ENCODE data around the gene SRMS. TPM values are rescaled to one million over a fixed set of nuclear protein-coding genes. Genes with fewer than 3 reads are reported as not detected.

Gene SRMS
- total and polyA plus RNA-seq, 4 donors: not detected

- no peaks in the 10 kb centered on the region for H3K9me3 ChIP-seq (ENCODE audit: control insufficient read depth in 4 of 4, low read length in 3 of 4)
- H3K9ac ChIP-seq (ENCODE audit: low read depth in 1 of 2, low read length in 2 of 2): no peak overlapping the region
- no peak for TF ChIP-seq SP1 (IDR thresholded peaks at IDR 0.05)
- no peak for TF ChIP-seq EGR1 (IDR thresholded peaks at IDR 0.05; ENCODE audit: low read depth in 2 of 2)
- peak; percentile 72 for TF ChIP-seq CTCF (IDR thresholded peaks at IDR 0.05; ENCODE audit: low read depth, low read length, missing input control)
- peak; percentile 69 to 77 for TF ChIP-seq RAD21 (IDR thresholded peaks at IDR 0.05)
- H3K27me3 ChIP-seq (ENCODE audit: control insufficient read depth in 4 of 4, insufficient read depth in 4 of 4, low read length in 3 of 4): peaks cover 0 to 9% (median under 1%) of the 10 kb centered on the region in 4 donors
- no peaks in the 10 kb centered on the region for H3K36me3 ChIP-seq (ENCODE audit: control insufficient read depth in 4 of 4, insufficient read depth in 3 of 4, low read depth in 1 of 4, low read length in 3 of 4)
- peak overlapping the region in 2 of 3 donors; percentile 24 to 41 for H3K4me3 ChIP-seq (ENCODE audit: low read depth in 1 of 3, low read length in 3 of 3)
- peak; percentile 71 for DNase-seq (ENCODE audit: low spot score)
- WGBS: 22% methylated on average over 48 of the region's 48 CpGs
- H3K4me1 ChIP-seq (ENCODE audit: control insufficient read depth in 4 of 4, insufficient read depth in 4 of 4, low read length in 3 of 4): peaks cover 3 to 15% (median 7%) of the 10 kb centered on the region in 4 donors
- no peak overlapping the region for H3K27ac ChIP-seq (ENCODE audit: low read depth in 1 of 2, low read length in 2 of 2)
Measured at GRCh38 chr20:63495741-63496595, 51.6 kb downstream of the SRMS start.

DNA sequence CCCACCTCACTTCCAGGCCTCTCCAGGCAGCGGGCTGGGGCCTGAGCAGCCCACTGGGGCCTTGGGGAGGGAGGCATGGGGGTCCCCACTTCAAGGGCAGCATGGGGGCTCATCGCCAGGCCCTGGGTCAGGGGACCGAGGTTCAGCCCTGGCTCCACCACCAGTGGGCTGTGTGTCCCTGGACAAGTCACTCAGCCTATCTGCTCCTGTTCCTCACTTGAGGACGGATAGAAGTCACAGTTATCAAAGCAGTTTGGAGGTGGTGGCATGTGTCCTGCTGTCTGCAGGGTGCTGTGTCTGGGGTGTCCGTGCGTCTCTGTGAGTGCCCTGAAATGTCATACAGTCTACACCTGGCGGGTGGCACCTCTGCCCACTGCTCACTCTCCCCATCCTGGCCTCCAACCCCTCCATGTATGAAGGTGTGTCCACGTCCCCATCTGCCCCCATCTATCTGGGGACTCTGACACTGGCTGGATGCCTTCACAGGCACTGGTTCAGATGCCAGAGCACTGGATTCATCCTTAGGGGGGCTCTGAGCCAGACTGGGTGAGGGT lies 52.3 kb downstream of the SRMS start:
- no peak overlapping the region for H3K9ac ChIP-seq (ENCODE audit: low read depth in 1 of 2, low read length in 2 of 2)
- no peaks in the 10 kb centered on the region for H3K9me3 ChIP-seq (ENCODE audit: control insufficient read depth in 4 of 4, low read length in 3 of 4)
- peaks cover 3 to 15% (median 7%) of the 10 kb centered on the region in 4 donors for H3K4me1 ChIP-seq (ENCODE audit: control insufficient read depth in 4 of 4, insufficient read depth in 4 of 4, low read length in 3 of 4)
- H3K4me3 ChIP-seq (ENCODE audit: low read depth in 1 of 3, low read length in 3 of 3): no peak overlapping the region
- peaks cover 0 to 8% (median under 1%) of the 10 kb centered on the region in 4 donors for H3K27me3 ChIP-seq (ENCODE audit: control insufficient read depth in 4 of 4, insufficient read depth in 4 of 4, low read length in 3 of 4)
- no peak overlapping the region for H3K27ac ChIP-seq (ENCODE audit: low read depth in 1 of 2, low read length in 2 of 2)
- no peak for TF ChIP-seq EGR1 (IDR thresholded peaks at IDR 0.05; ENCODE audit: low read depth in 2 of 2)
- TF ChIP-seq, protein P1, sequence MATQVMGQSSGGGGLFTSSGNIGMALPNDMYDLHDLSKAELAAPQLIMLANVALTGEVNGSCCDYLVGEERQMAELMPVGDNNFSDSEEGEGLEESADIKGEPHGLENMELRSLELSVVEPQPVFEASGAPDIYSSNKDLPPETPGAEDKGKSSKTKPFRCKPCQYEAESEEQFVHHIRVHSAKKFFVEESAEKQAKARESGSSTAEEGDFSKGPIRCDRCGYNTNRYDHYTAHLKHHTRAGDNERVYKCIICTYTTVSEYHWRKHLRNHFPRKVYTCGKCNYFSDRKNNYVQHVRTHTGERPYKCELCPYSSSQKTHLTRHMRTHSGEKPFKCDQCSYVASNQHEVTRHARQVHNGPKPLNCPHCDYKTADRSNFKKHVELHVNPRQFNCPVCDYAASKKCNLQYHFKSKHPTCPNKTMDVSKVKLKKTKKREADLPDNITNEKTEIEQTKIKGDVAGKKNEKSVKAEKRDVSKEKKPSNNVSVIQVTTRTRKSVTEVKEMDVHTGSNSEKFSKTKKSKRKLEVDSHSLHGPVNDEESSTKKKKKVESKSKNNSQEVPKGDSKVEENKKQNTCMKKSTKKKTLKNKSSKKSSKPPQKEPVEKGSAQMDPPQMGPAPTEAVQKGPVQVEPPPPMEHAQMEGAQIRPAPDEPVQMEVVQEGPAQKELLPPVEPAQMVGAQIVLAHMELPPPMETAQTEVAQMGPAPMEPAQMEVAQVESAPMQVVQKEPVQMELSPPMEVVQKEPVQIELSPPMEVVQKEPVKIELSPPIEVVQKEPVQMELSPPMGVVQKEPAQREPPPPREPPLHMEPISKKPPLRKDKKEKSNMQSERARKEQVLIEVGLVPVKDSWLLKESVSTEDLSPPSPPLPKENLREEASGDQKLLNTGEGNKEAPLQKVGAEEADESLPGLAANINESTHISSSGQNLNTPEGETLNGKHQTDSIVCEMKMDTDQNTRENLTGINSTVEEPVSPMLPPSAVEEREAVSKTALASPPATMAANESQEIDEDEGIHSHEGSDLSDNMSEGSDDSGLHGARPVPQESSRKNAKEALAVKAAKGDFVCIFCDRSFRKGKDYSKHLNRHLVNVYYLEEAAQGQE (IDR thresholded peaks at IDR 0.05): no peak
- TF ChIP-seq, protein P2, sequence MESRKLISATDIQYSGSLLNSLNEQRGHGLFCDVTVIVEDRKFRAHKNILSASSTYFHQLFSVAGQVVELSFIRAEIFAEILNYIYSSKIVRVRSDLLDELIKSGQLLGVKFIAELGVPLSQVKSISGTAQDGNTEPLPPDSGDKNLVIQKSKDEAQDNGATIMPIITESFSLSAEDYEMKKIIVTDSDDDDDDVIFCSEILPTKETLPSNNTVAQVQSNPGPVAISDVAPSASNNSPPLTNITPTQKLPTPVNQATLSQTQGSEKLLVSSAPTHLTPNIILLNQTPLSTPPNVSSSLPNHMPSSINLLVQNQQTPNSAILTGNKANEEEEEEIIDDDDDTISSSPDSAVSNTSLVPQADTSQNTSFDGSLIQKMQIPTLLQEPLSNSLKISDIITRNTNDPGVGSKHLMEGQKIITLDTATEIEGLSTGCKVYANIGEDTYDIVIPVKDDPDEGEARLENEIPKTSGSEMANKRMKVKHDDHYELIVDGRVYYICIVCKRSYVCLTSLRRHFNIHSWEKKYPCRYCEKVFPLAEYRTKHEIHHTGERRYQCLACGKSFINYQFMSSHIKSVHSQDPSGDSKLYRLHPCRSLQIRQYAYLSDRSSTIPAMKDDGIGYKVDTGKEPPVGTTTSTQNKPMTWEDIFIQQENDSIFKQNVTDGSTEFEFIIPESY (IDR thresholded peaks at IDR 0.05): no peak
- TF ChIP-seq GABPA (IDR thresholded peaks at IDR 0.05 in 1 of 2, conservative IDR thresholded peaks at IDR 0.05 in 1 of 2): no peak
- TF ChIP-seq FOXA2 (IDR thresholded peaks at IDR 0.05): no peak
- TF ChIP-seq MAX (IDR thresholded peaks at IDR 0.05): no peak
- no peak for TF ChIP-seq TAF1 (conservative IDR thresholded peaks at IDR 0.05)
- no peak for TF ChIP-seq RAD21 (IDR thresholded peaks at IDR 0.05)
- TF ChIP-seq JUND (IDR thresholded peaks at IDR 0.05): no peak
- TF ChIP-seq HNF4A (conservative IDR thresholded peaks at IDR 0.05): no peak
- TF ChIP-seq SP1 (IDR thresholded peaks at IDR 0.05): no peak
- TF ChIP-seq HNF4G (IDR thresholded peaks at IDR 0.05): no peak
- 75% methylated on average over 8 of the region's 8 CpGs for WGBS
- H3K36me3 ChIP-seq (ENCODE audit: control insufficient read depth in 4 of 4, insufficient read depth in 3 of 4, low read depth in 1 of 4, low read length in 3 of 4): no peaks in the 10 kb centered on the region
- DNase-seq (ENCODE audit: low spot score): no peak

Measured in liver (tissue), 9 donors.